ENCODE results near the gene PRKCE. TPM values are rescaled to one million over a fixed set of nuclear protein-coding genes. Genes with fewer than 3 reads are reported as not detected.
A peak's percentile ranks its signal among the peaks of the same experiment; 100 is the strongest.

The PRKCE gene
- total RNA-seq, 2 donors from 2014 or later, result 6.3 to 30.1 TPM

DNA sequence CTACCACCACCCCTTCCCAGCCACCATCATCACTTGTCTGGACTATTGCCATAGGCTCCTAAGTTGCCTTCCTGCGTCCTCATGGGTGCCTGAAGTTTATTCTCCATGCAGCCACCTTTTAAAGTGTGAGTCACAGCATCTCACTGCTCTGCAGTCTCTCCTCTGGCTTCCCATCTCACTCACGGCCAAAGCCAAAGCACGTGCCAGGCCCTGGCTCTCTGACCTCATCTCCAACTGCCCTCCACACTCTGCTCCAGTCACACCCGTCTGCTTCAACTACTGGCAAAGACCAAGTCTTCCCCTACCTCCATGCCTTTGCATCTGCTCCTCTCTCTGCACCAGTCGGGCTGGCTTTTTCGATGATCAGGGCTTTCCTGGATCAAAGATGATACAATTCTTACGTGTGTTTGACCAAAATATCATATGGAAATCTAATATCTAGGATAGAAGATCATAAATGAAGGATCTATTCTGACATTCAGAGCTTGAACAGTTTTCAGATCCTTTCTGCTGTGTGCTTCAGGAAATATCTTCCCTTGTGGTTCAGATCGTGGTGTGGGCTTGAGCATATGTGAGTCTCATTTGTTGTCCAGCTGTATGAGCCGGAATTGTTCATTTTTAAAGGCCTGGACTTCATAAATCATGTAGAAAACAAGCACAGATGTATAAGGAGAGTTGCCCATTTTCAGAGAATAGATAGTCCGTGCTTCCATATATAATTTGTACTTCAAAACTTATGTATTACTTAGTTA is 175.6 kb downstream of the PRKCE start:
- H3K4me3 Mint-ChIP-seq, result no peak overlapping the region
- DNase-seq (ENCODE audit: low spot score) (no peak), ATAC-seq (no peak)
- H3K9me3 Mint-ChIP-seq, result peaks cover 11% of the 10 kb centered on the region
- peaks cover 13% of the 10 kb centered on the region for H3K36me3 Mint-ChIP-seq
- H3K27me3 Mint-ChIP-seq, result peaks cover 0 to 5% of the 10 kb centered on the region in 2 donors
- H3K27ac Mint-ChIP-seq, result no peak overlapping the region
- peaks cover 6 to 14% of the 10 kb centered on the region in 2 donors for H3K4me1 Mint-ChIP-seq (ENCODE audit: low read depth in 2 of 2)

DNA sequence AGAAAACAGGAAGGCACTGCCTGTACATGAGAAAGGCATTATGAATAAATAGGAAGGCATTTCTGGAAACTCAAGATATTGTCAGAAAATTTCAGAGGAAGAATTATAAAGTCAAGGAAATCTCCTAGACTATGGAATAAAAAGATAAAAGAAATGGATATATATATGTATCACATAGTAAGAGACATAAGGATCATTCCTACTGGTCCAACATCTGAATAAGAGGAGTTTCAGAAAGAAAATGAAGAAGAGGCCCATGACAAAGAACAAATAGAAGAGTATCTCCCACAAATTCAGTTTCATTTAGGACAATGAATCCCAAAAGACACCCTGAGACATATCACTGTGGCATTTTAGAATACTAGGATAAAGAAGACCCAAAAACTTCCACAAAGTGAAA is 178.8 kb downstream of the PRKCE start:
- Mint-ChIP-seq H3K27me3 (peaks cover 0 to 5% of the 10 kb centered on the region in 2 donors), H3K36me3 (peaks cover 13% of the 10 kb centered on the region), H3K4me1 (ENCODE audit: low read depth in 2 of 2) (peaks cover 16 to 19% of the 10 kb centered on the region in 2 donors), H3K27ac (no peak overlapping the region), H3K9me3 (peaks cover 11% of the 10 kb centered on the region), H3K4me3 (no peak overlapping the region)
- DNase-seq (ENCODE audit: low spot score), result no peak
- ATAC-seq, result no peak

DNA sequence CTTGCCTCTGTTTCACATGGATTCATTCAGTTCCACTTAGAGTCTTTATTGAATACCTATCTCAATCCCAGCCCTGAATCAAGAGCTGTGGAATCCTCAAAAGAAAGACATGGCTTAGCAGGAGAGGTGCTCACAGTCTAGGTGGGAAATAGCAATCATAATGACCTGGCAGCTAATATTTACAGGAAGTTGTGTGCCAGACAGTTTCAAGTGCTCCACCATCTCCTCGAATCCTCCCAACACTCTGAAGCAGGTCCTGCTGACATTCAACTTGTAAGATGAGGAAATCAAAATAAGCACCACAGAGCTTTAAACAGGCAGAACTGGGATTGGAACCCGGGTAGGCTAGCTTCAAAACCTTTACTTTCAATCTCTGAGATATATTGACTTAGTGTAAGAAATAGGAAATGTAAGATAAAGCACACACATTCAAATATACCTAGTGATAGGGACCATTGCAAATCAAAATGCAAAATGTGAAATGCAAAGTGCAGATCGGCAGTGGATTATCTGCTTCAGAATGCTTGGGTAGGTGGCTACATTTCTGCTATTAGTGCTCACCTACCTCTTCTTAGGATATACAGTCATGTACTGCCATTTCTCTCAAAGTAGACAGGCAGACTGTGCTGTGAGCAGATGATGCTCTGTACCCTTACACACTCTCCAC is 182.0 kb downstream of the PRKCE start:
- H3K27me3 Mint-ChIP-seq, result no peaks in the 10 kb centered on the region
- H3K9me3 Mint-ChIP-seq, result peaks cover 11% of the 10 kb centered on the region
- peaks cover 13% of the 10 kb centered on the region for H3K36me3 Mint-ChIP-seq
- ATAC-seq (no peak), DNase-seq (ENCODE audit: low spot score) (no peak)
- peaks cover 7 to 13% of the 10 kb centered on the region in 2 donors for H3K4me1 Mint-ChIP-seq (ENCODE audit: low read depth in 2 of 2)
- H3K4me3 Mint-ChIP-seq, result no peak overlapping the region
- H3K27ac Mint-ChIP-seq, result no peak overlapping the region

DNA sequence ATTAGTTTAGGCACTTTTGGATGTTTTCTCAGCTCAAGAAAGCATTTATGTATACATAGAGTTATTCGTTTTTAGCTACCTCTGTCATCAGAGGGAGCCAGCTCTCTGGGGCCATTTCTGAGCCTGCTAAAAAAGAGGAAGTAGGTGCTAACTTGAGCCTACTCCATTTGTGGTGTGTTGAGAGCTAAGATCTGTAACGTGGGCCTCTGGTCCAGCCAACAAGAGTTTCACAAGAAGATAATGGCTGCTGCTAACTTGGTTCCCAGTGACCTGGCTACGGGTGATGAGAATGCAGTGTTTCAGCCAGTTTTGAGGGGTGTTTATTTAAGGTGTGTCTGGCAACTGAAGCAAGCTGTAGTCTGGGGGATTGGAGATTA is 182.5 kb downstream of the PRKCE start:
- ATAC-seq (peak in 1 of 2 donors; percentile 52), DNase-seq (ENCODE audit: low spot score) (no peak)
- H3K27me3 Mint-ChIP-seq, result no peaks in the 10 kb centered on the region
- H3K36me3 Mint-ChIP-seq, result peaks cover 13% of the 10 kb centered on the region
- no peak overlapping the region for H3K27ac Mint-ChIP-seq
- no peak overlapping the region for H3K4me3 Mint-ChIP-seq
- peaks cover 11% of the 10 kb centered on the region for H3K9me3 Mint-ChIP-seq
- peaks cover 7 to 13% of the 10 kb centered on the region in 2 donors for H3K4me1 Mint-ChIP-seq (ENCODE audit: low read depth in 2 of 2)

DNA sequence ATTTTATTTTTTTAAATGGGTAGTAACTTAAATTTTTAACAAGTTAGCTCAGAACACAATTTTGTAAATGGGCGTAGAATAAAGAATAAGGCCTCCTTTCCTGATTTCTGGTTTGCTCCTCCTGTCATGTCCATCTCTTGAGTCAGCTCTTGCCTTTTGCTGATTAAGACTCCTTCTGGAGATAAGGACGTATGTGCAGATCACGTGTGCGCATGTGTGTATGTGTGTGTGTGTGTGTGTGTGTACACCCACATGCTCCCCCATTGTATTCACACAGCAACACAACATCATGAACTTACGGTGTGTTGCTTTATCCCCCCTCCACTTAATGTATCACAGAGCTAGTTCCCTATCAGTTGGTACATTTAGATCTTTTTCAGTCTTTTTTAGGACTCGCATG is 182.9 kb downstream of the PRKCE start:
- H3K4me3 Mint-ChIP-seq, result no peak overlapping the region
- H3K27me3 Mint-ChIP-seq, result no peaks in the 10 kb centered on the region

DNA sequence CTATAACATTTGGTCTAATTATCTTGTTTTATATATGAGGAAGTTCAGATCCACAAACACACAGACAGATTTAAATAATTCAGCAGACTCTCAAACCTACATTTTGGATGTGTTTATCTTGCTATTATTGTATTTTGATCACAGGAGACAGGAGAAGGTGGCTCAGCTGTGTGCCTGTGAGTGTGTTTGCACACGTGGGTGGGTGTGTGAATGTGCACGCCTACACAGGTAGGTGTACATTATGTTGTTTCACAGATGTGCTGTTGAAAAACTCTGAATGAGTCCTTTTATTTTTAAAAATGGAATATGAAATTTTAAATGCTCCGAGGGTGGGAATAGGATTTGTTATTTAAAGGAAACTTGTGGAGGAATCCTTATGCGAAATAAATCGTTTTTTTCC is 183.4 kb downstream of the PRKCE start:
- H3K4me3 Mint-ChIP-seq, result no peak overlapping the region

More for the DNA sequence above, 182.9 kb downstream of the PRKCE start:
- ATAC-seq, result no peak
- H3K4me1 Mint-ChIP-seq (ENCODE audit: low read depth in 2 of 2), result peaks cover 7 to 13% of the 10 kb centered on the region in 2 donors
- peaks cover 13% of the 10 kb centered on the region for H3K36me3 Mint-ChIP-seq
- peaks cover 11% of the 10 kb centered on the region for H3K9me3 Mint-ChIP-seq
- DNase-seq (ENCODE audit: low spot score), result no peak
- no peak overlapping the region for H3K27ac Mint-ChIP-seq

DNA sequence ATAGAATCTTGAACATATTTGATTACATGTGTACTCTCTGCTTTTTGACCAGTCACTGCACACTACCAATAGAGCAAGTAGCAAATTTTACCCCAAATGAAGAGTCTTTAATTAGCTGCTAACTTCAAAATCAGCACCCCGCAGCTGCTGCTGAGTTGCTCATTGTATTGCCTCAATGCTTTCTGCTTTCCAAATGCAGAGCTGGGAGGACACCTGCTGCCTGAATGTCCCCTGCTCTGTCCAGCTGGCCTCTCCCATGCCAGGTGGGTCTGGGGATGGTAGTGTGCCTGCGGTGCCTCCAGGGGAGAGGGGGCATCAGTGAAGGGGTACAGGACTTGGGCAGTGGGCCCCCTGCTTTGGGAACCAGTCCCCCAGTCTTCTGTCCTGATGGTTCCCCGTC is 184.8 kb downstream of the PRKCE start:
- Mint-ChIP-seq H3K9me3 (no peaks in the 10 kb centered on the region), H3K27ac (no peak overlapping the region)

More for the DNA sequence above, 183.4 kb downstream of the PRKCE start:
- DNase-seq (ENCODE audit: low spot score) (no peak), ATAC-seq (no peak)
- no peaks in the 10 kb centered on the region for H3K27me3 Mint-ChIP-seq
- H3K9me3 Mint-ChIP-seq, result peaks cover 11% of the 10 kb centered on the region
- H3K36me3 Mint-ChIP-seq, result peaks cover 12% of the 10 kb centered on the region
- no peak overlapping the region for H3K27ac Mint-ChIP-seq
- H3K4me1 Mint-ChIP-seq (ENCODE audit: low read depth in 2 of 2), result peaks cover 7 to 13% of the 10 kb centered on the region in 2 donors

DNA sequence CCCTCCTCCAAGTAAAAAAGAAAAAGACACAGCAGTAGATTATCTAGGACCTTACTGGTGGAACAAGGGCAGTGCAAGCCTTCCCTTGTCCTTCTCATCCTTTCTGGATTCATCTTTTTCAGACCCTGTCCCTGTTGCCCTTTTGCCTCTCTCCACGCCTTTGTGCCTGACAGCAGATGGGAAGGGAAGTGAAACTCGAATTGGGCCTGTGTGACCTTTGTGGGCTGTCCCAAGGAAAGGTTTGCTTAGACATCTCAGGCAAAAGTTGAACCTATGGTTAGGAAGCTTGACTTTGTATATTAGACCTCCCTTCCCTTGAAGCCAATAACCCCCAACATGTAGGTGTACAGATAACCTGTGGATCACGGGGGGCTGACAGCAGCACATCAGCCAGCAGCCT is 185.3 kb downstream of the PRKCE start:
- Mint-ChIP-seq H3K27me3 (no peaks in the 10 kb centered on the region), H3K27ac (no peak overlapping the region), H3K36me3 (no peaks in the 10 kb centered on the region), H3K4me3 (no peak overlapping the region), H3K4me1 (ENCODE audit: low read depth in 2 of 2) (peaks cover 3 to 13% of the 10 kb centered on the region in 2 donors), H3K9me3 (no peaks in the 10 kb centered on the region)
- no peak for DNase-seq (ENCODE audit: low spot score)
- no peak for ATAC-seq

More for the DNA sequence above, 184.8 kb downstream of the PRKCE start:
- H3K36me3 Mint-ChIP-seq, result no peaks in the 10 kb centered on the region
- no peak overlapping the region for H3K4me3 Mint-ChIP-seq
- H3K27me3 Mint-ChIP-seq, result no peaks in the 10 kb centered on the region
- no peak for DNase-seq (ENCODE audit: low spot score)
- peaks cover 3 to 13% of the 10 kb centered on the region in 2 donors for H3K4me1 Mint-ChIP-seq (ENCODE audit: low read depth in 2 of 2)
- ATAC-seq, result no peak

DNA sequence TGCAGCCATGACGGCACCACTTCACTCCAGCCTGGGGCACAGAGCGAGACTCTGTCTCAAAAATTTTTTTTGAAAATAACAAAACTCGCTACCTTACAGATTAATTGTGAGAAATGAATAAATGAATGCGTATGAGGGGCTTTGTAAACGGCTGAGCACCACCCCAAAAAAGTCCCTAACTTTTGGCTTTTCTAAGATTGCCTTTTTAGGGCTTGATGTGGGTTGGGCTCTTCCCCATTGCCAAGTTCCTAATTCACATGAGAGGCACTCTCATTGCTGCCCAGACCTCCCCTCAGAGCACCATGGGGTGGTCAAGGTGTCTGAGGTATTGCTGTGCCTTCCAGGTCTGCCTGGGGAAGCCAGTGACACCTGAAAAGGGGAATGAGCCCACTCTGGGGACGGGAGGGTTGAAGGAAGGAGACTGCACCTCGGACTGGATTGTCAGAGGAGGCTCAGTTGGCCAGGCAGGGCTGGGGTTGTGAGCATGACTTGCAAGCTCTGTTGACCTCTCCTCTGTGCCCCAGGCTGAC is 186.4 kb downstream of the PRKCE start:
- DNase-seq (ENCODE audit: low spot score) (no peak), ATAC-seq (no peak)
- Mint-ChIP-seq H3K27me3 (no peaks in the 10 kb centered on the region), H3K4me3 (no peak overlapping the region), H3K9me3 (no peaks in the 10 kb centered on the region), H3K36me3 (no peaks in the 10 kb centered on the region), H3K27ac (no peak overlapping the region), H3K4me1 (ENCODE audit: low read depth in 2 of 2) (peaks cover 7 to 20% of the 10 kb centered on the region in 2 donors)

DNA sequence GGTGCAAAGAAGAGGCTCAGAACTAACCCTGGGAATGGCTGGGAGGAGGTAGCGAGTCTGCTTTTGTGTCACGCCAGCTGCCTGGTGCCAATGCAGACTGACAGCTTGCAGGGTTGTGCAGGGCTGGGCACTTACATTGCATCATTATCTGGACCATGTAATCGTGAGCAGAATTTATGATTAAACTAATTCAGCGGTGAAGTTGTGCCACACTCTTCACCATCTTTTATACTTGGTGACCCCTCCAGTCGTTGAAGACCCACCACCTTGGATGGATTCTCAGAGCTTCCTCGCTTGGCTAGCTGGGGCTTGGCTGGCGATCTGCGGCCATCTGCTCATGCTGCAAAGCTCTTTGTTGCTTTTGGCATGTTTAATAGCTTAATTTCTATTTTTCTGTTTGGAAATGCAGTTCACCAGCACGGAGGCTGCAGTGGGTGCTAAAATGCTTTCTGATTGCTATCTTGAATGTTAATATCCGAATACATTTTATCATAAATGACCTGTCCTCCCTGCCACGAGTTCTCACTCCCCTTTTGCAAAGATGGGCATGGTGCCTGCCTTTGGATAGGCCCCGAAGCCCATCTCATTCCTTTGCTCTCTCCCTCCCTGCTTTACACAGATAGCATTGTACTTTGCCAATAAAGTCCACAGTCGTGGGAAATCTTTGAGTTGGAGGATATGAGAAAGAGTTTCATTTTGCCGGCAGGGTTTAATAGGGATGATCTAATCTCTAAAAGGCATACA is 188.2 kb downstream of the PRKCE start:
- Mint-ChIP-seq H3K36me3 (no peaks in the 10 kb centered on the region), H3K4me1 (ENCODE audit: low read depth in 2 of 2) (peaks cover 15 to 23% of the 10 kb centered on the region in 2 donors), H3K27me3 (peaks cover 0 to 2% of the 10 kb centered on the region in 2 donors), H3K4me3 (no peak overlapping the region), H3K9me3 (no peaks in the 10 kb centered on the region), H3K27ac (no peak overlapping the region)
- DNase-seq (ENCODE audit: low spot score), result no peak
- ATAC-seq, result no peak

DNA sequence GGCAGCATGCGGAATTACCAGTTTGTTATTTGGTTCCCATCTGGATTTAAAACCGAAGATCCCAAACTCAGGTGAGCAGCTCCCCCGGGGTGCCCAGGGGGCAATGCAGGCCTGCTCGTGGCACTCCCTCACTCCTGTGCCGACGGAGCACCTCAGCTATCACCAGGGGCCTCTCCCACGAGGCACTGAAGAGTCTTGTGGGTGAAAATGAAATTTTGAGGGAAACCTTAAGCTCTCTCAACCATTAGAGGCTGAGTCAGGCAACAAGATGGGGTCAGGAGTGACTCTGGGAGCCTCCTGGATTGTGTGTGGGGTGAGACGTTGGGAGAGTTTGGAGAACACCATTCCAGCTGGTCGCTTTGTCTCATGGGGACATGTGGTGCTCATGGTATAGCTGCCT is 189.0 kb downstream of the PRKCE start:
- ATAC-seq (no peak), DNase-seq (ENCODE audit: low spot score) (no peak)
- peaks cover 0 to 2% of the 10 kb centered on the region in 2 donors for H3K27me3 Mint-ChIP-seq
- H3K4me1 Mint-ChIP-seq (ENCODE audit: low read depth in 2 of 2), result peaks cover 18 to 28% of the 10 kb centered on the region in 2 donors
- H3K4me3 Mint-ChIP-seq, result no peak overlapping the region
- no peaks in the 10 kb centered on the region for H3K36me3 Mint-ChIP-seq
- H3K9me3 Mint-ChIP-seq, result no peaks in the 10 kb centered on the region
- no peak overlapping the region for H3K27ac Mint-ChIP-seq

DNA sequence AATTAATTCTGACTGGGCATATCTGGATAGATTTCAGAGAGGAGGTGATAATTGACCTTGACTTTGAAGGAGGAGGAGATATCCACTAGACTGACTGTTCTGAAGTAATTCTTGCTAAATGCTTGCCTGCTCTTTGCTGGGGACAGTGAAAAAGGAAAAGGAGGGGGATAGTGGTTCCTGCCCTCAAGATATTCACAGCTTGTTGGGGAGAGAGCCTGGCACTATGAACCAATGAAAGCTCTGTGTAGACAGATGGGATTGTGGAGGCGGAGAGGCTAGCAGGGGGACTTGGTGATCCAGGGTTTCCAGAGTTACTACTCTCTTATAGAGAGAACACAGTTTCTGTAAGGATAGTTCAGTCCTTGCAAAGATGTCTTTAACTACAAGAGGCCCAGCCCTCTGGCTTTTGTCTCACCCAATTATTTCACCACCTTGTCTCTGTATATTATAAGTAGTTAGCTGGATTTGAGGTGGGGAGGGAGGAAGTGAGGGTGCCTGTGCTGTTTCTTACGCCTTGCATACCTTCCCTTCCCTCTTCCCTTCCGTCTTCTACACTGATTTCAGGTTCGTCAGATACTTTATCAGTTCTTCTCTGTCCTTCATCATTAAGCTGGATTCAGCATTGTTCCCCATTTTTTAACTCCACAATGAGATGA is 190.4 kb downstream of the PRKCE start:
- ATAC-seq (no peak), DNase-seq (ENCODE audit: low spot score) (no peak)
- Mint-ChIP-seq H3K36me3 (no peaks in the 10 kb centered on the region), H3K27me3 (peaks cover 0 to 2% of the 10 kb centered on the region in 2 donors), H3K27ac (no peak overlapping the region), H3K4me3 (no peak overlapping the region), H3K9me3 (no peaks in the 10 kb centered on the region), H3K4me1 (ENCODE audit: low read depth in 2 of 2) (peaks cover 23 to 28% of the 10 kb centered on the region in 2 donors)

DNA sequence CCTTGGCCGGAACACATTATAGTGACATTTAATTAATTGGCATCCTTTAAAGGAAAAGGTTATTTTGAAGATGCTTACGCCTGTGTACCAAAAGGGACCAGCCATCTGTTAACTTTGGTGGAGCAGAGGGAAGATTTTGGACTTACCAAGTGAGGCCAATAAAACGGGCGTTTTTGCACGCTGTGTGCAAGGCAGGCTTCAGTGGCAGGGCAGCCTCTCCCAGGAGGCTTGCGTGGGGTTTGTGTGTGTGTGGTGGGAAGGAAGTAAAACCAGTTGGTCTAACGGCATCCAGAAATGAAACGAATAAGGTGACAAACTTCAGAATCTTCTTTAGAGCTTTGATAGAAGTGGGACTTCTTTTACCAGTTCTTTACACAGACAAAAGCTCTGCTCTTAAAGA is 191.7 kb downstream of the PRKCE start:
- Mint-ChIP-seq H3K4me3 (peak overlapping the region; percentile 70), H3K9me3 (no peaks in the 10 kb centered on the region), H3K36me3 (no peaks in the 10 kb centered on the region), H3K4me1 (ENCODE audit: low read depth in 2 of 2) (peaks cover 23 to 28% of the 10 kb centered on the region in 2 donors), H3K27ac (peak overlapping the region in 1 of 2 donors; percentile 62), H3K27me3 (peaks cover 0 to 2% of the 10 kb centered on the region in 2 donors)
- no peak for DNase-seq (ENCODE audit: low spot score)
- ATAC-seq, result peak in 1 of 2 donors; percentile 67
